WTC11 (cell line): ENCODE measurements around the gene PCDHA1.

ENCODE experiments used
- IRF2 ChIP-seq: sonication (generic); formaldehyde crosslinking; IDR thresholded peaks from 2 replicates; pipeline ENCODE4 v1.8.0; 2022; ENCODE audit warnings: low read depth, missing genetic modification reagents, borderline replicate concordance
- MAX ChIP-seq: sonication (generic); formaldehyde crosslinking; IDR thresholded peaks from 2 replicates; pipeline ENCODE4 v1.8.0; 2022; ENCODE audit warnings: mild to moderate bottlenecking, missing genetic modification reagents
- NR3C1 ChIP-seq: sonication (generic); formaldehyde crosslinking; conservative IDR thresholded peaks from 2 replicates; pipeline ENCODE4 v1.8.1; 2023; ENCODE audit warnings: low read depth, mild to moderate bottlenecking, missing genetic modification reagents
- TF ChIP-seq, protein P1 (sequence below): fragments of 200-600 bp; IDR thresholded peaks from 2 replicates; pipeline ENCODE4 v1.8.0; 2022; ENCODE audit warnings: antibody characterized with exemption

GRCh38 chr5:140916325-140916724, 130.4 kb downstream of the PCDHA1 start:
- TF ChIP-seq IRF2 (CRISPR knock-in tag), result no peak
- no peak for TF ChIP-seq NR3C1 (CRISPR knock-in tag)
- TF ChIP-seq MAX (CRISPR knock-in tag), result no peak
- TF ChIP-seq, protein P1, sequence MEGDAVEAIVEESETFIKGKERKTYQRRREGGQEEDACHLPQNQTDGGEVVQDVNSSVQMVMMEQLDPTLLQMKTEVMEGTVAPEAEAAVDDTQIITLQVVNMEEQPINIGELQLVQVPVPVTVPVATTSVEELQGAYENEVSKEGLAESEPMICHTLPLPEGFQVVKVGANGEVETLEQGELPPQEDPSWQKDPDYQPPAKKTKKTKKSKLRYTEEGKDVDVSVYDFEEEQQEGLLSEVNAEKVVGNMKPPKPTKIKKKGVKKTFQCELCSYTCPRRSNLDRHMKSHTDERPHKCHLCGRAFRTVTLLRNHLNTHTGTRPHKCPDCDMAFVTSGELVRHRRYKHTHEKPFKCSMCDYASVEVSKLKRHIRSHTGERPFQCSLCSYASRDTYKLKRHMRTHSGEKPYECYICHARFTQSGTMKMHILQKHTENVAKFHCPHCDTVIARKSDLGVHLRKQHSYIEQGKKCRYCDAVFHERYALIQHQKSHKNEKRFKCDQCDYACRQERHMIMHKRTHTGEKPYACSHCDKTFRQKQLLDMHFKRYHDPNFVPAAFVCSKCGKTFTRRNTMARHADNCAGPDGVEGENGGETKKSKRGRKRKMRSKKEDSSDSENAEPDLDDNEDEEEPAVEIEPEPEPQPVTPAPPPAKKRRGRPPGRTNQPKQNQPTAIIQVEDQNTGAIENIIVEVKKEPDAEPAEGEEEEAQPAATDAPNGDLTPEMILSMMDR, result no peak
